ENCODE data around the gene SEMA3A.
"Not testable (repeated sequence)": the region's sequence is repeated elsewhere in the genome, so short reads cannot be mapped to it uniquely, and the experiment has no call there.

The SEMA3A gene

GRCh38 chr7:84150370-84150769, 44.2 kb downstream of the SEMA3A start:
- DNase-seq, result not testable (repeated sequence)

GRCh38 chr7:84149573-84149972, 45.0 kb downstream of the SEMA3A start:
- DNase-seq, result peak; percentile 22

GRCh38 chr7:84145892-84146291, 48.7 kb downstream of the SEMA3A start:
- no peak for DNase-seq

GRCh38 chr7:84144935-84145334, 49.7 kb downstream of the SEMA3A start:
- no peak for DNase-seq

- no peak for DNase-seq
Observed at GRCh38 chr7:84144480-84144879, 50.1 kb downstream of the SEMA3A start.

- no peak for DNase-seq
Observed at GRCh38 chr7:84142726-84143125, 51.9 kb downstream of the SEMA3A start.

GRCh38 chr7:84139986-84140729, 54.4 kb downstream of the SEMA3A start:
- no peak for DNase-seq

- no peak for DNase-seq
Observed at GRCh38 chr7:84138411-84138810, 56.2 kb downstream of the SEMA3A start.

GRCh38 chr7:84137812-84138211, 56.8 kb downstream of the SEMA3A start:
- DNase-seq, result no peak

- DNase-seq, result no peak
Observed at GRCh38 chr7:84136809-84137208, 57.8 kb downstream of the SEMA3A start.

GRCh38 chr7:84136336-84136735, 58.3 kb downstream of the SEMA3A start:
- no peak for DNase-seq

- no peak for DNase-seq
Observed at GRCh38 chr7:84134169-84134568, 60.4 kb downstream of the SEMA3A start.

- no peak for DNase-seq
Observed at GRCh38 chr7:84125654-84126053, 68.9 kb downstream of the SEMA3A start.

- no peak for DNase-seq
Observed at GRCh38 chr7:84123965-84124547, 70.5 kb downstream of the SEMA3A start.

- no peak for DNase-seq
Observed at GRCh38 chr7:84122582-84123360, 71.8 kb downstream of the SEMA3A start.

GRCh38 chr7:84117304-84117703, 77.3 kb downstream of the SEMA3A start:
- no peak for DNase-seq

- no peak for DNase-seq
Observed at GRCh38 chr7:84113906-84114850, 80.4 kb downstream of the SEMA3A start.

GRCh38 chr7:84113286-84113685, 81.3 kb downstream of the SEMA3A start:
- no peak for DNase-seq

GRCh38 chr7:84112771-84113170, 81.8 kb downstream of the SEMA3A start:
- DNase-seq, result no peak

- DNase-seq, result no peak
Observed at GRCh38 chr7:84111842-84112241, 82.7 kb downstream of the SEMA3A start.

GRCh38 chr7:84110400-84110799, 84.2 kb downstream of the SEMA3A start:
- DNase-seq, result no peak

- DNase-seq, result no peak
Observed at GRCh38 chr7:84108787-84109186, 85.8 kb downstream of the SEMA3A start.

GRCh38 chr7:84108119-84108518, 86.5 kb downstream of the SEMA3A start:
- no peak for DNase-seq

All from NCI-H510A treated with DMSO at 0.1 percent for 48 hours (cell line).